ENCODE measurements around the gene PLOD3.

DNA sequence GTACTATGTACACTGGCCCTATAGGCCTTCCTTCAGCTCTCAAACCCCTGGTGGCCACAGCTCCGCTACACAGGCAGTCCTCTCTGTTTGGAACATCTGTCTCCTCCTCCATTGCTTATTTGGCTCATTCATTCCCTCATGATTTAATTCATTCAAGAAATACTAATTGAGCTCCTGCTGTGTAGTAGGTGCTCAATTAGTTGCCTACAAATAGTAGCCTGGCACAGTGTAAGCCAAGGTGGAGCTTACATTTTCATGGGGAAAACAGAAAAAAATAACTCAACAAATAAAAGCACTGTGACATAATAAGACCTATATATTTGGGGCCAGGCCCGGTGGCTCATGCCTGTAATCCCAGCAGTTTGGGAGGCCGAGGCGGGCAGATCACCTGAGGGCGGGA lies 30.9 kb upstream of the PLOD3 start:
- 0 out of 6 replicates have a peak, but pooled peaks of 2 of the 3 experiments have one; percentile 6 to 14 for TF ChIP-seq CTCF (IDR thresholded peaks at IDR 0.05 in 2 of 3, conservative IDR thresholded peaks at IDR 0.05 in 1 of 3; ENCODE audit: borderline replicate concordance in 1 of 3, insufficient read depth in 1 of 3, low read depth in 2 of 3, low read length in 2 of 3)
- no peak for TF ChIP-seq EZH2 (IDR thresholded peaks at IDR 0.05)
- no peak for TF ChIP-seq POLR2A (IDR thresholded peaks at IDR 0.05; ENCODE audit: borderline replicate concordance, extremely low read depth, insufficient read depth, insufficient read length)
- TF ChIP-seq SIN3A (IDR thresholded peaks at IDR 0.05; ENCODE audit: low read depth) = no peak
- TF ChIP-seq ZBTB33 (IDR thresholded peaks at IDR 0.05; ENCODE audit: extremely low read depth, insufficient replicate concordance, low read length) = no peak
- no peak for TF ChIP-seq SP1 (IDR thresholded peaks at IDR 0.05; ENCODE audit: low read depth)
- no peak for TF ChIP-seq CEBPB (IDR thresholded peaks at IDR 0.05; ENCODE audit: low read depth)
- TF ChIP-seq FOSL1 (IDR thresholded peaks at IDR 0.05; ENCODE audit: low read depth) = no peak
- TF ChIP-seq, protein P1, sequence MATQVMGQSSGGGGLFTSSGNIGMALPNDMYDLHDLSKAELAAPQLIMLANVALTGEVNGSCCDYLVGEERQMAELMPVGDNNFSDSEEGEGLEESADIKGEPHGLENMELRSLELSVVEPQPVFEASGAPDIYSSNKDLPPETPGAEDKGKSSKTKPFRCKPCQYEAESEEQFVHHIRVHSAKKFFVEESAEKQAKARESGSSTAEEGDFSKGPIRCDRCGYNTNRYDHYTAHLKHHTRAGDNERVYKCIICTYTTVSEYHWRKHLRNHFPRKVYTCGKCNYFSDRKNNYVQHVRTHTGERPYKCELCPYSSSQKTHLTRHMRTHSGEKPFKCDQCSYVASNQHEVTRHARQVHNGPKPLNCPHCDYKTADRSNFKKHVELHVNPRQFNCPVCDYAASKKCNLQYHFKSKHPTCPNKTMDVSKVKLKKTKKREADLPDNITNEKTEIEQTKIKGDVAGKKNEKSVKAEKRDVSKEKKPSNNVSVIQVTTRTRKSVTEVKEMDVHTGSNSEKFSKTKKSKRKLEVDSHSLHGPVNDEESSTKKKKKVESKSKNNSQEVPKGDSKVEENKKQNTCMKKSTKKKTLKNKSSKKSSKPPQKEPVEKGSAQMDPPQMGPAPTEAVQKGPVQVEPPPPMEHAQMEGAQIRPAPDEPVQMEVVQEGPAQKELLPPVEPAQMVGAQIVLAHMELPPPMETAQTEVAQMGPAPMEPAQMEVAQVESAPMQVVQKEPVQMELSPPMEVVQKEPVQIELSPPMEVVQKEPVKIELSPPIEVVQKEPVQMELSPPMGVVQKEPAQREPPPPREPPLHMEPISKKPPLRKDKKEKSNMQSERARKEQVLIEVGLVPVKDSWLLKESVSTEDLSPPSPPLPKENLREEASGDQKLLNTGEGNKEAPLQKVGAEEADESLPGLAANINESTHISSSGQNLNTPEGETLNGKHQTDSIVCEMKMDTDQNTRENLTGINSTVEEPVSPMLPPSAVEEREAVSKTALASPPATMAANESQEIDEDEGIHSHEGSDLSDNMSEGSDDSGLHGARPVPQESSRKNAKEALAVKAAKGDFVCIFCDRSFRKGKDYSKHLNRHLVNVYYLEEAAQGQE (IDR thresholded peaks at IDR 0.05; ENCODE audit: low read depth) = no peak
- TF ChIP-seq POLR2AphosphoS5 (IDR thresholded peaks at IDR 0.05; ENCODE audit: low read depth, low read length) = no peak
- TF ChIP-seq ZFX (IDR thresholded peaks at IDR 0.05) = no peak
- no peak for TF ChIP-seq TCF7L2 (IDR thresholded peaks at IDR 0.05; ENCODE audit: borderline replicate concordance, extremely low read depth, insufficient read depth, insufficient read length)
- TF ChIP-seq, protein P2, sequence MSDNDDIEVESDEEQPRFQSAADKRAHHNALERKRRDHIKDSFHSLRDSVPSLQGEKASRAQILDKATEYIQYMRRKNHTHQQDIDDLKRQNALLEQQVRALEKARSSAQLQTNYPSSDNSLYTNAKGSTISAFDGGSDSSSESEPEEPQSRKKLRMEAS (IDR thresholded peaks at IDR 0.05) = no peak
- no peak for TF ChIP-seq JUND (IDR thresholded peaks at IDR 0.05)

All from HCT116 (cell line).